Smooth muscle cell of the umbilical artery (primary cell): Measurements from ENCODE around the gene HMGCL. TPM values are rescaled to one million over a fixed set of nuclear protein-coding genes. Genes with fewer than 3 reads are reported as not detected.

Source experiments
- total RNA-seq: library from RNA; depleted of rRNA; stranded (reverse); fragments of >200 nt; gene quantifications from 2 replicates; pipeline ENCODE4 v1.2.3, GENCODE V29; 2014

HMGCL gene
- 47.5 and 50.5 TPM in 2 replicates for total RNA-seq

DNA sequence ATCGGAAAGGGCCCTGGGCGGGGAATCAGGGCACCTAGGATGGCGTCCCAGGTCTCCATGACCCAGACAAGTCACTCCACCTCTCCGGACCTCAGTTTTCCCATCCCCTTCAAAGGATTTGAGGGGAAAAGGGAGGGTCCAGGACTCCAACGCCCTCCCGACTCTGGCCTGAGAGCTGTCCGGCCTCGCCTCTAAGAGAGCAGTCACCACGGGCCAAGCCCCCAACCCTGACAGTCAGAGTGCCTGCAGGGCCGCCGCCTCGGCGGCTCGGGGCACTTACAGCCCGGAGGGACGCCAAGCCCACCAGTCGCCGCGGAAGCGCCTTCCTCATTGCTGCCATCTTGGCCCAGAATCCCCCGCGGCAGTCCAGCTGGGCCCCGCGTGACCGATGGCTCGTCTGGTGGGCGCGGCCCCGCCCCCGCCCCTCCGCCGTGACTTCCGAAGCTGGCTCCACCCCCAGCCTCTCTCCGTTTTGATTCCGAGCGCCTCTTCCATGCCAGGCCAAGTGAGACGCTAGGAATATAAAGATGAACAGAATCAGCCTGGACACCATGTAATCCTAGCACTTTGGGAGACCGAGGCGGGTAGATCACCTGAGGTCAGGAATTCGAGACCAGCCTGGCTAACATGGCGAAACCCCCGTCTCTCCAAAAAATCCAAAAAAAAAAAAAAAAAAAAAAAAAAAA is at the start of gene HMGCL:
Gene HMGCL, minus strand, starts transcription at position 354 of the 686 bp plus-strand sequence. Its CDS starts 14 bp downstream, at position 340.

DNA sequence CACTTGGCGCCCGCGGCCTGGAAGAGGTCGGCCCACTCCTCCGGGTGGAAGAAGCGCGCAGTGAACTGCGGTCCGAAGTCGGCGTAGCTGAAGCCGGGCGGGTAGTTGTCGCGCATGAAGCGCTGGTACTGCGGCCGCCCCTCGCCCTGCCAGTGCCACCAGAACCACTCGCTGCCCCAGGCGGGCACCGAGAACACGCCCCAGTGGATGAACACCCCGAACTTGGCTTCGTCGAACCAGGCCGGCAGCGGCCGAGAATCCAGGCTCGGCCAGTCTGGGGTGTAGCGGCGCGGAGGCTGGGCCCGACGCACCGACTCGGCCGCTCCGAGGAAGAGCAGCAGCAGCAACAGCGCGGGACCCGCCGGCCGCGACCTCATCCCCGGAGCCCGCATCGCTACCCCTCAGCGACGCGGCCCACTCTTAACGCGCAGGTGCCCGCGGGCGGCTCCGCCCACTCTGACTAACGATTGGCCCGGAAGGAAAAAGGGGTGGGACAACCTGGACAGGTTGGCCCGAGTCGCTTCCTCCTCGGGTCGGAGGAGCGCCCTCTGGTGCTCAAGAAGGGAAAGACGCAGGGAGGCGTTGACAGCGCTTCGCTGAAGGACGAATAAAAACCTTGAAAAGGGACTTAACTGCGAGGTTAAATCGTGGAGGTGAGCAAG is 42.8 kb upstream of the HMGCL start, which contains the start of gene FUCA1:
Gene FUCA1, minus strand, starts transcription at position 396 of the 662 bp plus-strand sequence. Its CDS starts 4 bp downstream, at position 392.

DNA sequence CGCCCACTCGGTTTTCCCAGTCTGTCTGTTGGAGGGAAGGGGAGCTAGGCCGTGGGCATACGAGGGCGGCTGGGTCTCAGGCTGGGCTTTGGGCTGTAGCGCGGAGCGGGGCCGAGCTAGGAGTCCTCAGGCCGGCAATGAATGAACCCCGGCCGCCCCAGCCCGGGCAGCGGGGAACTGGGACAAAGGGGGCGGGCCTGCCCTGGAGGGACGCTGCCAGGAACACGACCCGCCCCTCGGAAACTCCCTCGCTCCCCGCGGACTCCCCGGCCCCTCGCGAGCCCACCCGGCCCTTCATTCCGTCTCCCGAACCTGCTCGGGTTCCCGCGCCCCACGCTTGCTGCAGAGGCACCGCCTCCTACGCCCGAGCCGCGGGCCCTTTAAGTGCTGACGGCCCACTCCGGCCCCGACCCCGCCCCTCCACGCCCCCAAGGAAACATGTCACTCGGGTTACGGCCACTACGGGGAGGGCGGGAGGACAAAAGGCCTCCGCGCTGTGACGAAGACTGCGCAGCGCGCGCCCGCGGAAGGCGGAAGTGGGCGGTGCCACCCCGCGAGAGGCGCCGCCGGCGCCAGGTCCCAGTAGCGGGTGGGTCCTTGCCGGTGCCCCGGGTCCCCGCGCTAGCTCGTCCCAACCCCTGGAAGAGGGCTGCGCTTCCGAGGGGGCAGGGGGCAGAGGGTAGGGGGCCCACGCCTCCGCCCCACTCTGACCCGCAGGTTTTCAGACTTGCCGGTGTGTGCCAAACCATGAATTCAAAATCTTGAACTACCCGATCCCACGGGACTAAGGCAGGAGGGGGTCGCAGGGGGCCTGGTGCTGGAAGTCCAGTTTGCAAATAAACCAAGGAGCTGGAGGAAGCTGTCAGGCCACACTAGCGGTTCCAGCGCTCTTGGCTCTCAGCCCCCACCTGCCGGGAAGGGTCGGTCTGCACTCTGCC is 24.6 kb downstream of the HMGCL start, which contains the start of gene GALE:
Gene GALE, minus strand, starts transcription at position 355 of the 938 bp plus-strand sequence. CDS start 1,747 bp downstream, outside the sequence.

DNA sequence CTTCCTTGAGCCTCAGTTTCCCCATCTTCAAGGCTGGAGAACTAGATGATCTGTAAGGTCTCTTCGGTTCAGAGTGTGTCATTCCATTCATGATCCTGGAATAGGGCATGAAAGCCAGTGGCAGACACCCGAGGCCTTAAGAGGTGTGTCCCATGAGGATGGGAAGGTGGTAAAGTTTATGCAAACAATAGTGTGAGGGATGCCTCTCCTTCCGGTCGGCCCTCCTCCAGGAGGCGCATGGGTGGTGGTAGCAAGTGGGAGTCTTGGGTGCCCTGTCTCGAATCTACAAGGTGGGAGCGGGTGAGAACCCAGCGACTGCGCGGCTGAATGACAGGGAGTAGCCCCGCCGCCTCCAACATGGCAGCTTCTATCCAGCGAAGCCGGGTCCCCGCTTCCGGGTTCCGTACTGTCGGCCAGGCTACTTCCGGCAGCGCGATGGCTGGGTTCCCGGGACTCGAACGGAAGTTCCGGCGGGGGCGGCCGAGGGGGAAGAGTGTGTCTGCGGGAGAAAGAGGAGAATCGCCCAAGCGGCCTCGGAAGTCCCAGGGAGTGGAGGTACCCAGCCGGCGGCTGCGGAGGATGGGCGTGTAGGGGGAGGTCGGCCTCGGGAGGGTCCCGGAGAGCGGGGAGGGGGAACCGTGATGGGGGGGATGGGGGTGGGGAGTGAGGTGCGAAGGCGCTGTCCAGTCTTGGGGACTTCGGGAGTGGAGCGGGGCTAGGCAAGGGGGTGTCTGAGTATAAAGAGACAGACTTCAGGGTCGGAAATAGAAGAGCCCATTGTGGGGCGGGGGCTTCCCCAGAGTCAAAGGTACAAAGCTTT is 34.3 kb downstream of the HMGCL start, which contains the start of gene LYPLA2:
Gene LYPLA2, plus strand, starts transcription at position 450 of the 820 bp plus-strand sequence. CDS start 1,538 bp downstream, outside the sequence.

DNA sequence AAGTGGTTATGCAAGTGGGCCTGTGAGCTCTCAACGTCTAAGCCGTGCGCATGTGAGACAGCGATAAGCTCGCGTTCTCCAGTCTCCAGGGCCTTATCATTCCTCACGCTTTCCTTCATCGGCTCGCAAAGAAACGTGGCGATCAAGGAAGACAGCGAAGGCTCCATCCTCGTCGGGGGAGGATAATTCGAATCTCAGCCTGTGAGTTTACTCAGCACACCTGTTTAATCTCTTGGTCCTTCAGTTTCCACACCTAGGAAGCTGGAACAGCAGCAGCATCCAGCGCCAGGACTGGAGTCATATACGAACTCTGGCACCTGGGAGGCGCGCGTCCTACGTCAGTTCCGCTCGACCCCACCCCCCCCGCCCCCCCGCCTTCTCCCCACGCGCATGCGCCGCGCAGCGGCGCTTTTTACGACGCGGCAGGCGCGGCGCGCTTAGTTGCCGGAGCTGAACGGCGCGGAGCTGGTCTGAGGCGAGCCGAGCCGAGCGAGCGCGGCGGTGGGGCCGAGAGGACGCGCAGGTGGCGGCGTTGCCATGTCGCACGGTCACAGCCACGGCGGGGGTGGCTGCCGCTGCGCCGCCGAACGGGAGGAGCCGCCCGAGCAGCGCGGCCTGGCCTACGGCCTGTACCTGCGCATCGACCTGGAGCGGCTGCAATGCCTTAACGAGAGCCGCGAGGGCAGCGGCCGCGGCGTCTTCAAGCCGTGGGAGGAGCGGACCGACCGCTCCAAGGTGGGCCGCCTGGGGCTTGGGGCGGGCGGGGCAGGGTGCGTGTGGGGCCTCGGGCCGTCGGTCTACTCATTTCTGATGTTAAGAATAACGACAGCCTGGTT is 47.0 kb downstream of the HMGCL start, which contains the start of gene PITHD1:
Gene PITHD1, plus strand, starts transcription at position 440 of the 836 bp plus-strand sequence. Its CDS starts 98 bp downstream, at position 538.

Other genes starting within 250 kb of the HMGCL start
- 520 and 723 TPM in 2 replicates for gene RPL11, start 133.6 kb downstream of the HMGCL start, total RNA-seq
- gene ELOA, start 82.0 kb downstream of the HMGCL start, total RNA-seq: 16.6 and 31.3 TPM in 2 replicates
- gene PITHD1, start 47.0 kb downstream of the HMGCL start, total RNA-seq: 35.3 and 36.8 TPM in 2 replicates
- 25.2 and 46.5 TPM in 2 replicates for gene LYPLA2, start 34.3 kb downstream of the HMGCL start, total RNA-seq
- gene GALE, start 24.7 kb downstream of the HMGCL start, total RNA-seq: 27.0 and 30.4 TPM in 2 replicates
- 16.7 and 17.8 TPM in 2 replicates for gene FUCA1, start 42.9 kb upstream of the HMGCL start, total RNA-seq
- gene CNR2, start 87.9 kb upstream of the HMGCL start, total RNA-seq: not detected in 2 replicates
- 102 and 108 TPM in 2 replicates for gene PNRC2, start 134.4 kb upstream of the HMGCL start, total RNA-seq
- 73.3 and 93.7 TPM in 2 replicates for gene SRSF10, start 154.9 kb upstream of the HMGCL start, total RNA-seq